Fibroblast of lung (primary cell): ENCODE results near the gene JARID2. TPM values are rescaled to one million over a fixed set of nuclear protein-coding genes. Genes with fewer than 3 reads are reported as not detected.

Experiments used
- DNase-seq, 2 donors: peaks; one replicate each; pipeline versions ENCODE4 v3.0.0 to v3.0.0-alpha.2; 2010; ENCODE audit warnings: low read depth in 2 of 2
- H2AFZ ChIP-seq: 2 replicates; pipeline ENCODE4 v1.5.1; 2012; ENCODE audit warnings: low read length, control low read depth, inconsistent platforms
- H3K27ac ChIP-seq: 2 replicates; pipeline ENCODE4 v1.5.1; 2011; ENCODE audit warnings: low read length, control low read depth; ENCODE audit not compliant: insufficient read depth
- H3K27me3 ChIP-seq: 2 replicates; pipeline ENCODE4 v1.5.1; 2011; ENCODE audit warnings: mild to moderate bottlenecking, low read length; ENCODE audit not compliant: control insufficient read depth, insufficient read depth
- H3K36me3 ChIP-seq: 2 replicates; pipeline ENCODE4 v1.5.1; 2011; ENCODE audit warnings: low read length; ENCODE audit not compliant: control insufficient read depth, insufficient read depth
- H3K4me1 ChIP-seq: 2 replicates; pipeline ENCODE4 v1.5.1; 2011; ENCODE audit warnings: low read length; ENCODE audit not compliant: control insufficient read depth, insufficient read depth; ENCODE audit errors: extremely low read depth
- H3K4me2 ChIP-seq: 2 replicates; pipeline ENCODE4 v1.5.1; 2011; ENCODE audit warnings: low read length, control low read depth; ENCODE audit not compliant: insufficient read depth; ENCODE audit errors: extremely low read depth
- H3K4me3 ChIP-seq, 4 experiments: fragments of 200-600 bp in 1 of 4; sonication (generic) in 1 of 4; replicated peaks in 1 of 4; 2 replicates each; pipeline ENCODE4 v1.5.1; 2011 to 2016; ENCODE audit warnings: low read length in 4 of 4, low read depth in 3 of 4, mild to moderate bottlenecking in 3 of 4, control low read depth in 2 of 4, inconsistent platforms in 1 of 4, mixed read lengths in 1 of 4; ENCODE audit not compliant: insufficient read depth in 1 of 4; ENCODE audit errors: control extremely low read depth in 1 of 4
- H3K79me2 ChIP-seq: 2 replicates; pipeline ENCODE4 v1.5.1; 2012; ENCODE audit warnings: mild to moderate bottlenecking, low read length, inconsistent platforms; ENCODE audit not compliant: control insufficient read depth, insufficient read depth
- H3K9ac ChIP-seq: 2 replicates; pipeline ENCODE4 v1.5.1; 2011; ENCODE audit warnings: mild to moderate bottlenecking, low read length, control low read depth; ENCODE audit not compliant: insufficient read depth
- H3K9me3 ChIP-seq: 2 replicates; pipeline ENCODE4 v1.5.1; 2012; ENCODE audit warnings: low read depth, low read length; ENCODE audit not compliant: control insufficient read depth, insufficient read depth
- H4K20me1 ChIP-seq: 2 replicates; pipeline ENCODE4 v1.5.1; 2011; ENCODE audit warnings: low read length; ENCODE audit not compliant: control insufficient read depth, insufficient read depth; ENCODE audit errors: extremely low read depth
- CTCF ChIP-seq, 2 donors: IDR thresholded peaks in 1 of 2; conservative IDR thresholded peaks in 1 of 2; 1 replicate in 1 of 2; 2 replicates in 1 of 2; pipeline ENCODE4 v1.5.1; 2011 to 2012; ENCODE audit warnings: low read length in 2 of 2, control low read depth in 1 of 2, inconsistent platforms in 1 of 2, low read depth in 1 of 2, mild to moderate bottlenecking in 1 of 2
- EZH2 ChIP-seq: IDR thresholded peaks from 2 replicates; pipeline ENCODE4 v1.5.1; 2012; ENCODE audit warnings: low read length, control low read depth, mild to moderate bottlenecking; ENCODE audit errors: missing control alignments
- polyA plus RNA-seq, 2 donors: library from polyadenylated mRNA; depleted of rRNA in 1 of 2; stranded (reverse) in 1 of 2; unstranded in 1 of 2; fragments of >200 nt; gene quantifications; 2 replicates each; pipeline ENCODE4 v1.2.1, GENCODE V29; 2011 to 2012; ENCODE audit warnings: missing spikeins in 1 of 2
- total RNA-seq: library from RNA; depleted of rRNA; stranded (reverse); fragments of >200 nt; gene quantifications from 2 replicates; pipeline ENCODE4 v1.2.1, GENCODE V29; 2014

The JARID2 gene
- total and polyA plus RNA-seq, 2 donors (not counting 1 experiment from before 2014, with no cell fraction given) = 5.0 to 8.2 TPM

DNA sequence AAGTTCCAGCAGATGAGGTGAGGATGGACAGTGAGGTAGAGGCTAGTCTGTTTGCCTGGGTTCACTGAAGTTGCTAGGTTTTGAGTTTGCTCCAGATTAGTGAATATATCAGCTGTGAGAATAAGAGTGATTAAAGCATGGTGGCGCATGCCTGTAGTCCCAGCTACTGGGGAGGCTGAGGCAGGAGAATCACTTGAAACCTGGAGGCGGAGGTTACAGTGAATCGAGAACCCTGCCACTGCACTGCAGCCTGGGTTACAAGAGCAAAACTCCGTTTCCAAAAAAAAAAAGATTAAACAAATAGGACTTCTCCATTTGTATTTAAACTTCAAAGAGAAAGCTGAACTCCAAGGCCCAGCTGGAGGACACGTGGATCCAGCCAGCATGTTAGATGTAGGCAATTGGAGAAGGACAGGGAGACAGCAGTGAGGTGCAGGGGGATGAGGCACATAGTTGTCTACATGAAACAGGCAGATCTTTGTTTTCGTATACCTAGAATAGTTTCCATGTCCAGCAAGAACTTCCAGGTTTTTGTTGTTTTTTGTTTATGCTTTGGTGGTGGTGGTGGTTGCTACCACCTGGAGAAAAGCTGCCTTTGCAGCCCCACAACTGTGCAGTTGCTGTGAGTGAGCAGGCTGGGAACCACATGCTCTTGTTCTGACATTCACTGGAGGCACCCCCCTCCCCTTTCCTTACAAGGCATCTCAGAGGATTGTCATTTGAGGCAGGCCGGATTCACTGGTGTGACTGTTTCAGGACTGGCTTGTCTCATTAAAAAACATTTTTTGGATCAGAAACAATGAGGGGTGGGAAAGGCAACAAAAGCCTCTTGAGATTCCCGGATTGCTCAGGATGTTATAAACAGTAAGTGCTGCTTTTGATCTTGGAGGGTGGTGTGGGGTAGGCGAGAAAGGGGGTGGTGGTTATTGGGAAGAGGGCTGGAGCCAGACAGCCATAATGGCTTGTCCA is 72.3 kb downstream of the JARID2 start:
- H3K27ac ChIP-seq = no peak overlapping the region
- no peak overlapping the region for H3K4me2 ChIP-seq
- no peaks in the 10 kb centered on the region for H3K36me3 ChIP-seq
- H3K9ac ChIP-seq = no peak overlapping the region
- H4K20me1 ChIP-seq = no peaks in the 10 kb centered on the region
- TF ChIP-seq EZH2 (no peak), CTCF (conservative IDR thresholded peaks at IDR 0.05 in 1 of 2, IDR thresholded peaks at IDR 0.05 in 1 of 2; ENCODE audit: low read depth in 1 of 2, low read length in 2 of 2) (no peak)
- no peaks in the 10 kb centered on the region for H3K27me3 ChIP-seq
- DNase-seq = peak in 1 of 2 donors; percentile 53
- H3K4me1 ChIP-seq = peaks cover 14% of the 10 kb centered on the region
- no peak overlapping the region for H3K4me3 ChIP-seq
- H3K79me2 ChIP-seq = peaks cover 19% of the 10 kb centered on the region
- H3K9me3 ChIP-seq = no peaks in the 10 kb centered on the region
- H2AFZ ChIP-seq = no peak overlapping the region

- Histone ChIP-seq H3K79me2 (peaks cover 12% of the 10 kb centered on the region), H3K27me3 (no peaks in the 10 kb centered on the region)
- TF ChIP-seq EZH2 (no peak), CTCF (conservative IDR thresholded peaks at IDR 0.05 in 1 of 2, IDR thresholded peaks at IDR 0.05 in 1 of 2; ENCODE audit: low read depth in 1 of 2, low read length in 2 of 2) (no peak)
Observed at GRCh38 chr6:15319677-15320076, 73.8 kb downstream of the JARID2 start.

DNA sequence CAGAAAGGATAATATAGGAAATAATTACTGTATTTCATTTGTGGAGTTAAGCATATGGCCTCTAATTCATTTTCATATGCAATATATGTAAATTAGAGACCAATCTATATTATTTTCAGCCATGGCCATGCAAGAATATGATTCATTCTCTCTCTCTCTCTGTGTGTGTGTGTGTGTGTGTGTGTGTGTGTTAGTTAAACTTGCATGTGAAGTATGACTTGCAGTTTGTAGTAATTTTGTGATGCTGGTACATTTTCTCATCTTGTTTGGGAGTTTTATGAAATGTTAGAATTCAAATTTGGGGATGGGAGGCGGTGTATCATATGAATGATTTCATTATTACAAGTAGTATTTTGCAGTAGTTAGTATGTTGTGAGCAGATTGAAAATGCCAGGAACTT is 74.8 kb downstream of the JARID2 start:
- peak; percentile 38 to 53 for DNase-seq

More at GRCh38 chr6:15319677-15320076, 73.8 kb downstream of the JARID2 start:
- no peak for DNase-seq
- Histone ChIP-seq H2AFZ (no peak overlapping the region), H3K4me2 (no peak overlapping the region), H3K4me1 (peaks cover 17% of the 10 kb centered on the region), H3K4me3 (no peak overlapping the region), H3K36me3 (no peaks in the 10 kb centered on the region), H3K27ac (no peak overlapping the region), H3K9ac (no peak overlapping the region), H3K9me3 (no peaks in the 10 kb centered on the region), H4K20me1 (no peaks in the 10 kb centered on the region)

More for the DNA sequence above, 74.8 kb downstream of the JARID2 start:
- peaks cover 17% of the 10 kb centered on the region for H3K4me1 ChIP-seq
- H3K4me3 ChIP-seq = no peak overlapping the region
- no peaks in the 10 kb centered on the region for H3K27me3 ChIP-seq
- peaks cover 10% of the 10 kb centered on the region for H3K79me2 ChIP-seq
- no peaks in the 10 kb centered on the region for H3K9me3 ChIP-seq
- no peak overlapping the region for H3K4me2 ChIP-seq
- H3K36me3 ChIP-seq = no peaks in the 10 kb centered on the region
- no peak overlapping the region for H3K9ac ChIP-seq
- H3K27ac ChIP-seq = no peak overlapping the region
- no peak for TF ChIP-seq EZH2
- no peak for TF ChIP-seq CTCF (conservative IDR thresholded peaks at IDR 0.05 in 1 of 2, IDR thresholded peaks at IDR 0.05 in 1 of 2; ENCODE audit: low read depth in 1 of 2, low read length in 2 of 2)
- H4K20me1 ChIP-seq = no peaks in the 10 kb centered on the region
- H2AFZ ChIP-seq = no peak overlapping the region
